HL-60 (cell line): Measurements from ENCODE around the gene KDM5B.

Experiments
- DNase-seq, 2 experiments: peaks; one replicate each; pipeline ENCODE4 v3.0.0-alpha.2; 2010 to 2020; ENCODE audit warnings: low read depth in 1 of 2, low spot score in 1 of 2
- H3K27ac ChIP-seq: fragments of 250-450 bp; sonication (Bioruptor Pico); replicated peaks from 2 replicates; pipeline ENCODE4 v1.5.1; 2020; ENCODE audit warnings: mild to moderate bottlenecking, moderate library complexity
- H3K27me3 ChIP-seq: fragments of 250-450 bp; sonication (Bioruptor Pico); 2 replicates; pipeline ENCODE4 v1.5.1; 2021; ENCODE audit warnings: mild to moderate bottlenecking, moderate library complexity; ENCODE audit not compliant: insufficient read depth, poor library complexity, severe bottlenecking
- H3K4me3 ChIP-seq: replicated peaks from 2 replicates; pipeline ENCODE4 v1.5.1; 2011; ENCODE audit warnings: mild to moderate bottlenecking, control low read depth, low read length; ENCODE audit not compliant: insufficient read depth
- GABPA ChIP-seq: IDR thresholded peaks from 2 replicates; pipeline ENCODE4 v1.6.1; 2012; ENCODE audit warnings: low read depth
- POLR2AphosphoS5 ChIP-seq: IDR thresholded peaks from 2 replicates; pipeline ENCODE4 v1.6.1; 2012; ENCODE audit warnings: low read depth
- SPI1 ChIP-seq: IDR thresholded peaks from 2 replicates; pipeline ENCODE4 v1.6.1; 2012; ENCODE audit warnings: low read depth, mild to moderate bottlenecking, borderline replicate concordance
- TF ChIP-seq, protein P1 (sequence below): IDR thresholded peaks from 2 replicates; pipeline ENCODE4 v1.6.1; 2012; ENCODE audit warnings: low read depth; ENCODE audit not compliant: insufficient replicate concordance
- TF ChIP-seq, protein P2 (sequence below): IDR thresholded peaks from one replicate; pipeline ENCODE4 v1.5.1; 2011; ENCODE audit warnings: low read length, control low read depth, inconsistent platforms; ENCODE audit not compliant: insufficient read depth

The KDM5B gene

DNA sequence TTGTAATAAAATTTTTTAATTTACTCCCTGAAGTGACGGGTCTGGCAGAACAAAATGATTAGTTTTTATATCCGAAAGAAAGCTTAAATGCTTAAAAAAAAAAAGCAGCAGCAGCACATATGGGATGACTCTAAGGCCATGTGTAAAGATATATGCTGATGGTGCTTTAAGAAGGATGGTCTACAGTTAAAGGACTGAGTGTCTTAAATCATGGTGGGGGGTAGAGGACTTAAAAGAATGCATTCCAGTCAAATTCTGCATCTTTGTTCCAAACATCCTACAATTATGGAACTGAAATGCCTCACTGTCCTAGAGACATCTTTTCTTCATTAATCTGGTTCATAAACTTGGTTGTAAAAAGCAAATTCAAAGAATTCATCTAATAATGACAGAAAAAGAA is 7.0 kb downstream of the KDM5B start:
- Histone ChIP-seq H3K27ac (no peak overlapping the region), H3K4me3 (no peak overlapping the region), H3K27me3 (no peaks in the 10 kb centered on the region)
- TF ChIP-seq, protein P1, sequence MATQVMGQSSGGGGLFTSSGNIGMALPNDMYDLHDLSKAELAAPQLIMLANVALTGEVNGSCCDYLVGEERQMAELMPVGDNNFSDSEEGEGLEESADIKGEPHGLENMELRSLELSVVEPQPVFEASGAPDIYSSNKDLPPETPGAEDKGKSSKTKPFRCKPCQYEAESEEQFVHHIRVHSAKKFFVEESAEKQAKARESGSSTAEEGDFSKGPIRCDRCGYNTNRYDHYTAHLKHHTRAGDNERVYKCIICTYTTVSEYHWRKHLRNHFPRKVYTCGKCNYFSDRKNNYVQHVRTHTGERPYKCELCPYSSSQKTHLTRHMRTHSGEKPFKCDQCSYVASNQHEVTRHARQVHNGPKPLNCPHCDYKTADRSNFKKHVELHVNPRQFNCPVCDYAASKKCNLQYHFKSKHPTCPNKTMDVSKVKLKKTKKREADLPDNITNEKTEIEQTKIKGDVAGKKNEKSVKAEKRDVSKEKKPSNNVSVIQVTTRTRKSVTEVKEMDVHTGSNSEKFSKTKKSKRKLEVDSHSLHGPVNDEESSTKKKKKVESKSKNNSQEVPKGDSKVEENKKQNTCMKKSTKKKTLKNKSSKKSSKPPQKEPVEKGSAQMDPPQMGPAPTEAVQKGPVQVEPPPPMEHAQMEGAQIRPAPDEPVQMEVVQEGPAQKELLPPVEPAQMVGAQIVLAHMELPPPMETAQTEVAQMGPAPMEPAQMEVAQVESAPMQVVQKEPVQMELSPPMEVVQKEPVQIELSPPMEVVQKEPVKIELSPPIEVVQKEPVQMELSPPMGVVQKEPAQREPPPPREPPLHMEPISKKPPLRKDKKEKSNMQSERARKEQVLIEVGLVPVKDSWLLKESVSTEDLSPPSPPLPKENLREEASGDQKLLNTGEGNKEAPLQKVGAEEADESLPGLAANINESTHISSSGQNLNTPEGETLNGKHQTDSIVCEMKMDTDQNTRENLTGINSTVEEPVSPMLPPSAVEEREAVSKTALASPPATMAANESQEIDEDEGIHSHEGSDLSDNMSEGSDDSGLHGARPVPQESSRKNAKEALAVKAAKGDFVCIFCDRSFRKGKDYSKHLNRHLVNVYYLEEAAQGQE: no peak
- TF ChIP-seq, protein P2, sequence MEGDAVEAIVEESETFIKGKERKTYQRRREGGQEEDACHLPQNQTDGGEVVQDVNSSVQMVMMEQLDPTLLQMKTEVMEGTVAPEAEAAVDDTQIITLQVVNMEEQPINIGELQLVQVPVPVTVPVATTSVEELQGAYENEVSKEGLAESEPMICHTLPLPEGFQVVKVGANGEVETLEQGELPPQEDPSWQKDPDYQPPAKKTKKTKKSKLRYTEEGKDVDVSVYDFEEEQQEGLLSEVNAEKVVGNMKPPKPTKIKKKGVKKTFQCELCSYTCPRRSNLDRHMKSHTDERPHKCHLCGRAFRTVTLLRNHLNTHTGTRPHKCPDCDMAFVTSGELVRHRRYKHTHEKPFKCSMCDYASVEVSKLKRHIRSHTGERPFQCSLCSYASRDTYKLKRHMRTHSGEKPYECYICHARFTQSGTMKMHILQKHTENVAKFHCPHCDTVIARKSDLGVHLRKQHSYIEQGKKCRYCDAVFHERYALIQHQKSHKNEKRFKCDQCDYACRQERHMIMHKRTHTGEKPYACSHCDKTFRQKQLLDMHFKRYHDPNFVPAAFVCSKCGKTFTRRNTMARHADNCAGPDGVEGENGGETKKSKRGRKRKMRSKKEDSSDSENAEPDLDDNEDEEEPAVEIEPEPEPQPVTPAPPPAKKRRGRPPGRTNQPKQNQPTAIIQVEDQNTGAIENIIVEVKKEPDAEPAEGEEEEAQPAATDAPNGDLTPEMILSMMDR: no peak
- TF ChIP-seq GABPA (no peak), SPI1 (no peak), POLR2AphosphoS5 (no peak)
- no peak for DNase-seq

DNA sequence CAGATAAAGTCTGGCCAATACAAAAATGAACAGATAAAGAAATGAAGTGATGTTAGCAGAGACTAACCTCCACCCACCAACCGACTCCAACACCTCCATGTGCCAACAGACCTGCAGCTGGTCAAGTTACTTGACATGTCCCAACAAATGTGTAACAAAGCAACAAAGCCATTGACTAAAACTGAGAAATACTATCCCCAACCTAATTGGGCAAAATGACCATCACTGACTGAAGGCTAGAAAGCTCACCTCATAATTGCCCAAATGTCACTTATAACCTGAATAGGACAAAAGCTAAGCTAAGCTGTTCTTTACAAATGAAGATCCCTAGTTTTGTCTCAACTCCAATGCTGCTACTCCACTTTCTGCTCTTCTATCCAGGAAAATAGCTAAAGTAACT is 7.5 kb downstream of the KDM5B start:
- no peaks in the 10 kb centered on the region for H3K27me3 ChIP-seq
- no peak for DNase-seq
- TF ChIP-seq, protein P1: no peak
- no peak for TF ChIP-seq SPI1
- TF ChIP-seq POLR2AphosphoS5: no peak
- H3K27ac ChIP-seq: no peak overlapping the region
- no peak overlapping the region for H3K4me3 ChIP-seq

DNA sequence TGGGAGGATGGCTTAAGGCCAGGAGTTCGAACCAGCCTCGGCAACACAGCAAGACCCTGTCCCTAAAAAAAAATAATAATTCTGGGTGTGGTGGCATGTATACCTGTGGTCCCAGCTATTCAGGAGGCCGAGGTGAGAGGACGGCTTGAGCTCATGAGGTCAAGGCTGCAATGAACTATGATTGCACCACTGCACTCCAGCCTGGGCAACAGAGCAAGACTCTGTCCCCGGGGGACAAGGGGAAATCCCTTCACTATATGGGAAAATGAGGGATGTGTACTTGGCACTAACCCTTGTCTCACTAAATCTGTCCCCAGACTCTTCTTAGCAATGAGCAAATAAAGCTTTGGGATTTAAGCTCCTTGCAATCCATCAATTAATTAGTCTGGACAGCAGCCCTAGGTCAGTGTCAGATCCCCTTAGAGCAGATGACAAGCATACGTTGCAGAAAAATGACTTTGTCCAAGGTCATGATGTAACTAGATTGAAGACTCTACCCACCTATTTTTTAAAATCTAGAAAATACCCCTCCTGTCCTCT is 9.4 kb downstream of the KDM5B start:
- no peak for DNase-seq

DNA sequence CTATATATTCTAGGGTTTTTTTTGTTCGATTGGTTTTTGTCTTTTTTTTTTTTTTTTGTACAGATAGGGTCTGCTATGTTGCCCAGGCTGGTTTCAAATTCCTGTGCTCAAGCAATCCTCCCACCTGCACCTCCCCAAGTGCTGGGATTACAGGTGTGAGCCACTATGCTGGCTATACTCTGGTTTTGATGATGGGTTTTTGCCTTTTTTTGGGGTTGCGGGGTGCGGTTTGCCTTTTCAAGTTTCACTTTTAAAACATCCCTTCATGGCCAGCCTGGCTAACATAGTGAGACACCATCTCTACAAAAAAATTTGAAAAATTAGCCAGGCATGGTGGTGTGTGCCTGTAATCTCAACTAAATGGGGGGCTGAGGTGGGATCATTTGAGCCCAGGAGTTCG is 10.0 kb downstream of the KDM5B start:
- TF ChIP-seq, protein P1: no peak
- TF ChIP-seq, protein P2: no peak
- no peak for TF ChIP-seq GABPA
- TF ChIP-seq POLR2AphosphoS5: no peak
- TF ChIP-seq SPI1: no peak
- Histone ChIP-seq H3K27me3 (no peaks in the 10 kb centered on the region), H3K4me3 (no peak overlapping the region), H3K27ac (no peak overlapping the region)
- DNase-seq: no peak

More for the DNA sequence above, 9.4 kb downstream of the KDM5B start:
- H3K27ac ChIP-seq: no peak overlapping the region
- H3K27me3 ChIP-seq: no peaks in the 10 kb centered on the region
- TF ChIP-seq, protein P1: no peak
- H3K4me3 ChIP-seq: no peak overlapping the region
